Pancreas (tissue), 10 donors: Measurements from ENCODE around the gene TRIM10. TPM values are rescaled to one million over a fixed set of nuclear protein-coding genes. Genes with fewer than 3 reads are reported as not detected.
A peak's percentile ranks its signal among the peaks of the same experiment; 100 is the strongest.
"Not testable (repeated sequence)": the region's sequence is repeated elsewhere in the genome, so short reads cannot be mapped to it uniquely, and the experiment has no call there.

Source experiments
- ATAC-seq, 4 donors: fragments of 200-7000 bp; cut with Tn5 transposase; one replicate each; pipeline versions ENCODE4 v1.8.0 to v1.9.1; 2020; ENCODE audit warnings: mild to moderate bottlenecking in 4 of 4, moderate library complexity in 4 of 4
- DNase-seq, 6 donors: peaks; one replicate each; pipeline ENCODE4 v3.0.0-alpha.2; 2020
- FAIRE-seq: peaks from 2 replicates; lab custom pipeline; 2012; peaks lifted over from hg19 to GRCh38; lab: Jason Lieb, UNC
- H3K27ac ChIP-seq, 4 donors: fragments of 200-600 bp; sonication (generic); 1 replicate in 3 of 4; 2 replicates in 1 of 4; pipeline versions ENCODE4 v1.5.0 to v1.8.0; 2020
- H3K27me3 ChIP-seq, 4 donors: fragments of 200-600 bp; one replicate each; pipeline ENCODE4 v1.8.0; 2021
- H3K36me3 ChIP-seq, 3 donors: fragments of 200-600 bp; sonication (generic) in 1 of 3; one replicate each; pipeline versions ENCODE4 v1.5.0 to v1.8.0; 2020 to 2021
- H3K4me1 ChIP-seq, 3 donors: fragments of 200-600 bp; one replicate each; pipeline ENCODE4 v1.8.0; 2021
- H3K4me3 ChIP-seq, 4 donors: fragments of 200-600 bp; sonication (generic) in 2 of 4; one replicate each; pipeline versions ENCODE4 v1.5.0 to v1.8.0; 2020 to 2021
- H3K9me3 ChIP-seq, 4 donors: fragments of 200-600 bp; one replicate each; pipeline ENCODE4 v1.8.0; 2021
- WGBS, 2 donors: extraction: QIAGEN DNeasy Blood & Tissue Kit; methylation state at CpG; one replicate each; pipeline ENCODE4 v1.1.7; 2013; 5-methylcytosine and 5-hydroxymethylcytosine counted together
- intact Hi-C, 3 donors: fragments of 100-400 bp; cut with DNase I; formaldehyde crosslinking; loops; one replicate each; pipeline versions ENCODE4 v1.11.1 to v1.14.2; 2022
- polyA plus RNA-seq, 2 donors: library from polyadenylated mRNA; stranded (reverse); fragments of 200-250 nt; gene quantifications; one replicate each; pipeline ENCODE4 v1.2.3, GENCODE V29; 2013
- total RNA-seq, 6 donors: library from RNA; stranded (reverse); fragmentation: NEBNext Ultra II Directional in 4 of 6; extraction: Animal tissue kit (Norgen Biotek cat#: 25700) in 4 of 6; gene quantifications; one replicate each; pipeline versions ENCODE4 v1.2.1 to v1.2.4, GENCODE V29; 2021 to 2023
- TF ChIP-seq, protein P1 (sequence below), 4 donors: fragments of 200-600 bp; sonication (generic) in 3 of 4; IDR thresholded peaks; one replicate each; pipeline versions ENCODE4 v1.5.0 to v1.8.0; 2021; ENCODE audit warnings: antibody characterized with exemption in 4 of 4
- donor health status: healthy with polysubstance abuse.
- donor health status: DM: no; HTN: no; CAD: no; lungs with moderate emphysema.
- donor health status: DM: no; HTN: no; CAD: no.
- donor health status: control.
- donor health status: control.
- donor health status: Bipolar disorder and iron deficiency.
- donor health status: DM: yes; HTN: yes; CAD: no.
- donor health status: DM: no; HTN: no; CAD: no.
- donor health status: DM: no; HTN: no; CAD: no.
- donor health status: DM: yes; HTN: yes; CAD: no.

The TRIM10 gene
- total and polyA plus RNA-seq, 8 donors, result 0.02 to 0.03 TPM; not detected in 6

DNA sequence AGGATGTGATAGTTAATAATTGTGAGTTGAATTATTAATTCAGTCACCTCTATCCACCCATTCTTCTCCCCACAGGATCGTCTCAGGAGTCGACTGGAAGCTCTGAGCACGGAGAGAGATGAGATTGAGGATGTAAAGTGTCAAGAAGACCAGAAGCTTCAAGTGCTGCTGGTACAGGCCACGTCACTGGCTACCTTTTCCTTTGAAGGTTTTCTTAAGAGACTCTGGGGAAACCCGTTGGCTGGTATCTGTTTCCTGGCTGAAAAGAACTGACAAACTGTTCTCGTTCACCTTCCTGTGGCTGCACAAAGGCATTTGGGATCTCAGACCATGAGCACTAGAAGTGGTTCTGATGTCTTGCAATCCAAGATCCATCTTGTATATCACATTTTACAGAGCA lies 6.1 kb upstream of the TRIM10 start:
- Histone ChIP-seq H3K4me1 (no peaks in the 10 kb centered on the region), H3K9me3 (no peaks in the 10 kb centered on the region), H3K27me3 (peaks cover 0 to 10% (median 3%) of the 10 kb centered on the region in 4 donors), H3K36me3 (no peaks in the 10 kb centered on the region), H3K4me3 (no peak overlapping the region), H3K27ac (no peak overlapping the region)
- FAIRE-seq (no peak), DNase-seq (no peak), ATAC-seq (no peak)
- 50 to 60% methylated on average over 6 of the region's 6 CpGs for WGBS, 2 donors
- intact Hi-C loops, result no loop called here
- TF ChIP-seq, protein P1, sequence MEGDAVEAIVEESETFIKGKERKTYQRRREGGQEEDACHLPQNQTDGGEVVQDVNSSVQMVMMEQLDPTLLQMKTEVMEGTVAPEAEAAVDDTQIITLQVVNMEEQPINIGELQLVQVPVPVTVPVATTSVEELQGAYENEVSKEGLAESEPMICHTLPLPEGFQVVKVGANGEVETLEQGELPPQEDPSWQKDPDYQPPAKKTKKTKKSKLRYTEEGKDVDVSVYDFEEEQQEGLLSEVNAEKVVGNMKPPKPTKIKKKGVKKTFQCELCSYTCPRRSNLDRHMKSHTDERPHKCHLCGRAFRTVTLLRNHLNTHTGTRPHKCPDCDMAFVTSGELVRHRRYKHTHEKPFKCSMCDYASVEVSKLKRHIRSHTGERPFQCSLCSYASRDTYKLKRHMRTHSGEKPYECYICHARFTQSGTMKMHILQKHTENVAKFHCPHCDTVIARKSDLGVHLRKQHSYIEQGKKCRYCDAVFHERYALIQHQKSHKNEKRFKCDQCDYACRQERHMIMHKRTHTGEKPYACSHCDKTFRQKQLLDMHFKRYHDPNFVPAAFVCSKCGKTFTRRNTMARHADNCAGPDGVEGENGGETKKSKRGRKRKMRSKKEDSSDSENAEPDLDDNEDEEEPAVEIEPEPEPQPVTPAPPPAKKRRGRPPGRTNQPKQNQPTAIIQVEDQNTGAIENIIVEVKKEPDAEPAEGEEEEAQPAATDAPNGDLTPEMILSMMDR (IDR thresholded peaks at IDR 0.05), result no peak

DNA sequence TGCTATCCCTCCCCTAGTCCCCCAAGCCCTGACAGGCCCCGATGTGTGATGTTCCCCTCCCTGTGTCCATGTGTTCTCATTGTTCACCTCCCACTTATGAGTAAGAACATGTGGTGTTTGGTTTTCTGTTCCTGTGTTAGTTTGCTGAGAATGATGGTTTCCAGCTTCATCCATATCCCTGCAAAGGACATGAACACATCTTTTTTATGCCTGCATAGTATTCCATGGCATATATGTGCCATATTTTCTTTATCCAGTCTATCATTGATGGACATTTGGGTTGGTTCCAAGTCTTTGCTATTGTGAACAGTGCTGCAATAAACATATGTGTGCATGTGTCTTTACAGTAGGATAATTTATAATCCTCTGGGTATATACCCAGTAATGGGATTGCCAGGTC lies 4.2 kb upstream of the TRIM10 start:
- H3K36me3 ChIP-seq, ATAC-seq, FAIRE-seq, H3K27me3 ChIP-seq, H3K27ac ChIP-seq, H3K9me3 ChIP-seq, H3K4me1 ChIP-seq, H3K4me3 ChIP-seq, DNase-seq, intact Hi-C loops: not testable (repeated sequence)
- 78 to 94% methylated on average over 1 of the region's 1 CpG for WGBS, 2 donors

DNA sequence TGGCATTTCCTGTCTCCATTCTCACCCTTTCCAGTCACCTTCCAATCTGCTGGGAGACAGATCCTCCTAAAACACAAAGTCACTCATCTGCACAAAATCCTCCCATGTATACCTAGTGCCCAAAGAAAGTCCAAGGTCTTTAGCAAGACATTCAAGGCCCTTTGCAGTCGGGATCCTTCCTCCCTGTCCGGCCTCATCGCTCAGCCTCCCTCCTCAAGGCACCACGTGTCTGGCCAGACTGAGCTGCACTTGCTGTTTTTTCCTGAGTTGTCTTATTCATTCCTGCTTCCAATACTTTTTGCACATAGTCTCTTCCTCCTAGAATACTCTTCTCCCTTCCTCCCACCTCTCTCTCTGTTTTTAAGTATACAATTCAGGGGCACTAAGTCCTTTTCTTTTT lies 3.7 kb upstream of the TRIM10 start:
- Histone ChIP-seq H3K27me3 (no peaks in the 10 kb centered on the region), H3K27ac (no peak overlapping the region), H3K9me3 (no peaks in the 10 kb centered on the region), H3K4me1 (no peaks in the 10 kb centered on the region), H3K4me3 (no peak overlapping the region), H3K36me3 (no peaks in the 10 kb centered on the region)
- DNase-seq (no peak), FAIRE-seq (no peak), ATAC-seq (no peak)
- intact Hi-C loops, result no loop called here
- TF ChIP-seq, protein P1 (IDR thresholded peaks at IDR 0.05), result no peak
- 69 to 77% methylated on average over 4 of the region's 4 CpGs for WGBS, 2 donors

DNA sequence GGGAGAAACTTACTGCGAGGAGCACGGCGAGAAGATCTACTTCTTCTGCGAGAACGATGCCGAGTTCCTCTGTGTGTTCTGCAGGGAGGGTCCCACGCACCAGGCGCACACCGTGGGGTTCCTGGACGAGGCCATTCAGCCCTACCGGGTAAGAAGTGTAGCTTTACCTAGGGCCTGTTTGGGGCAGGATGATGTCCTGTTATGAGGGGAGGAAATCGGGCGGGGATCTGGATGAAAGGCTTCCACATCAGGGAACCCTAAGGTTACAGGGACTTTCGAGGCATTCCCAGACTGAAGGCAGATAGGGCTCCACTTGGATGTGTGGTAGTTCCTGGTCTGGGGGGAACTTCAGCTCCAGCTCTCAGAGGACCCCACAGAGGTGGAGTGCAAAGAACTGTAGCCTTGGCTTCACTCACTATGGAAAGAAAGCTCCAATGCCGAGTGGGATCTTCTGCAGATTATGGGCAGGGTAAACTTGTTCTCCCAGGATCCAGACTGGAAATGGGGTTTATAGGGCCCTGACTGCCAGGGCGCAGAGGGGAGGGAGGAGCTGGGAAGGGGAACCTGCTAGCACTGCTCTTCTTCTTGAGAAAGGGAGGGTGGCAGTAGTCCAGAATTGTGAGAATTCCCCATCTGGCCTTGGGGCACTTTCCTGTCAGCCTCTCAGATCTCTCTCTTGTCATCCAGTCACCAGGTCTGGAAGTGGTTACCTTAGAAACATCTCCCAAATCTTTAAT lies 3.1 kb upstream of the TRIM10 start:
- H3K4me1 ChIP-seq, result no peaks in the 10 kb centered on the region
- no peaks in the 10 kb centered on the region for H3K27me3 ChIP-seq
- WGBS, 2 donors, result 76 to 79% methylated on average over 16 of the region's 16 CpGs
- TF ChIP-seq, protein P1 (IDR thresholded peaks at IDR 0.05), result no peak
- ATAC-seq (no peak), FAIRE-seq (no peak), DNase-seq (no peak)
- H3K36me3 ChIP-seq, result no peaks in the 10 kb centered on the region
- no peaks in the 10 kb centered on the region for H3K9me3 ChIP-seq
- H3K27ac ChIP-seq, result no peak overlapping the region
- intact Hi-C loops, result no loop called here
- H3K4me3 ChIP-seq, result no peak overlapping the region

DNA sequence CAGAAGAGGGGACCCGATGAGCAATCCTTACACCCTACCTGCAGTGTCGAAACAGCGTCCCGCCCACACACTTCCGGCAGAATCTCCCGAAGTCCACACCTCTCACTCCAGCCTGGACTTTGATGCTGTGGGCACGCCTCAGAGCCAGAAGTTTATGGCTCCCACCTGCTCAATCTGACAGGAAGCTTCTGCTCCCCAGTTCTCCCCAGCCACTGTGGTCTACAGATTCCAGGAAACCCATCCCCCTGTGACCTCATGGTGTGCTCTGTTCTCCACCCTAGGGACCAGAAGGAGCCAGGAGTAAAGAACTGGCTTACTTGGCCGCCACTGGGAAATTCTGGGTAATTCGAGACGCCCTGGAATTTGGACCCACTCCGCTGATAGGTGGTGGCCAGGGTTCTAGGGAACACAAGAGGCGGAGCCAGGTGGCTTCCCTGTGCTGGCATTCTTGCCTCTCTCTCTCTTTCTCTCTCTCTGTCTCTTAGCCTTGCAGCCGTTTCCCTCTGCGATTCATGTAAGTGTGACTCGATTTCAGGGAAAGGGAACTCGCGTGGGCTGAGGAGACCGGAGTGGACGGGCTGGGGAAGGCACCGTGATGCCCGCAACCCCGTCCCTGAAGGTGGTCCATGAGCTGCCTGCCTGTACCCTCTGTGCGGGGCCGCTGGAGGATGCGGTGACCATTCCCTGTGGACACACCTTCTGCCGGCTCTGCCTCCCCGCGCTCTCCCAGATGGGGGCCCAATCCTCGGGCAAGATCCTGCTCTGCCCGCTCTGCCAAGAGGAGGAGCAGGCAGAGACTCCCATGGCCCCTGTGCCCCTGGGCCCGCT lies 2.3 kb upstream of the TRIM10 start, which contains the start of gene TRIM15:
Gene TRIM15, plus strand, starts transcription at position 457 of the 828 bp plus-strand sequence. Its CDS starts 139 bp downstream, at position 596.
- Histone ChIP-seq H3K9me3 (no peaks in the 10 kb centered on the region), H3K27me3 (no peaks in the 10 kb centered on the region), H3K4me1 (no peaks in the 10 kb centered on the region), H3K36me3 (no peaks in the 10 kb centered on the region), H3K4me3 (no peak within 1 kb of the TSS), H3K27ac (no peak within 1 kb of the TSS)
- intact Hi-C loops, result no loop called here
- no peak for FAIRE-seq
- DNase-seq, result no peak
- TF ChIP-seq, protein P1 (IDR thresholded peaks at IDR 0.05), result no peak
- ATAC-seq, result peak in 3 of 4 donors; percentile 28 to 65 (median 63)
- WGBS, 2 donors, result 64 to 72% methylated on average over 29 to 31 of the region's 31 CpGs
